GM20431 (cell line): ENCODE results near the gene CAMTA1.

Source experiments
- in situ Hi-C: fragments of 300-500 bp; cut with MseI, MboI; formaldehyde crosslinking; loops from one replicate; pipeline ENCODE4 v1.15.0; 2020; ENCODE audit warnings: low sequenced_read_pairs; ENCODE audit not compliant: unreplicated experiment

Gene CAMTA1

GRCh38 chr1:7225711-7226505, 440.7 kb downstream of the CAMTA1 start:
- in situ Hi-C loops, result no loop called here

GRCh38 chr1:7227654-7228053, 442.4 kb downstream of the CAMTA1 start:
- in situ Hi-C loops, result no loop called here

- in situ Hi-C loops, result no loop called here
Observed at GRCh38 chr1:7228252-7228961, 443.2 kb downstream of the CAMTA1 start.

DNA sequence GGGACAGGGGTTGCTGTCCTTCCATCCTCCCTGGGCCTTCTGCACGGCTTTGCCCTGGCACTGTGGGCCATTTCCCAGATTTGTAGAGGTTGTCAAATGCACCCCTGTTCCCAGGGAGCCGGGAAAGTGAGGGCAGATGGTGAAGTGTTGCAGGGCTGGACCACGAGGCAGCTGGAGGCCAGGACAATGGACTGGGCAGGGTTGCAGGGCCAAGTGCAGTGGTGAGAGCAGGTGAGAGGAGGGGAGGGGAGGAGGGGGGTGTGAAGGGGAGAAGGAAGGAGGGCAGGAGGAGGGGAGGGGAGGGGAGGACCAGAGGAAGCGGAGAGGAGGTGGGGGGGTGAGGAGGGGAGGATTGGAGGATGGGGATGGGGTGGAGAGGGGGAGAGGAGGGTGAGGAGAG, 443.9 kb downstream of the CAMTA1 start:
- in situ Hi-C loops, result no loop called here

- in situ Hi-C loops, result no loop called here
Observed at GRCh38 chr1:7229696-7230631, 444.7 kb downstream of the CAMTA1 start.

GRCh38 chr1:7232441-7233236, 447.4 kb downstream of the CAMTA1 start:
- in situ Hi-C loops, result no loop called here

GRCh38 chr1:7233237-7233540, 447.9 kb downstream of the CAMTA1 start:
- in situ Hi-C loops, result no loop called here

DNA sequence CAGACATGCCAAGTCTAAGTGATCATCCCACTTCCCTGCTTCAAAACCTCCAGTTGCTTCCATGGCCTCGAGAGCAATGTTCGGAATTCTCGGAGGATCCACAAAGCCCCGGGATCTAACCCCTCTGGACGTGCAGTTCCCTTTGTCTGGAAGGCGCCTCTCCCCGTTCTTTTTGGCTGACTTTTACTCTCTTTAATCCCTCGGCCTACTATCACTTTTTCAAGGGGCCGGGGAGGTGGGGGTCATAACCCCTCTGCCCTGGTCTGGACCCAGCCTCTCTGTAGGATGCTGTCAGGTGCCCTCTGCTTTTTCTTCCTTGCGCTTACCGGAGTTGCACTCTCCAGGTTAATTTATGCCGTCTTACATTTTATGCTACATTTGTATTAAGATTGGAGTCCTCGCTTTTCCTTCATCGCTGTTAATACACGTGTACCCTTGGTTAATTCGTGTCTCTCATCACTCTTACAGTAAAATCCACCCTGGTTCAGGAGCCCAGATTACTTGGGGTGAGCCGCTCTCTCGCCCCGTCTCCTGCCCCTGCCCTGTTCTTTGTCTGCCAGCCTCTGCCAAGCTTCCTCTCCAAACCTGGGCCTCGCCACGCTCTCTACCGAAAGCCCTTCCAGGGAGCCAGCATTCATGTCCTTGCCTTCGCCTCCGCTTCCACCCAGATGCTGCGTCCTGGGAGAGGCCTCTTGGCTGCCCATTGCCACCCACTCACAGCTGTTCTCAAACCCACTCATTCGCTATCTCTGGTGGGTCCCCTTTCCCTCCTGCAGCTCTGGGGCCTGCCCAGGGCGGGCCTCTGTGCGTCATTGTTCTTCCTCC, 448.6 kb downstream of the CAMTA1 start:
- in situ Hi-C loops, result no loop called here

- in situ Hi-C loops, result no loop called here
Observed at GRCh38 chr1:7234471-7234755, 449.2 kb downstream of the CAMTA1 start.

- in situ Hi-C loops, result no loop called here
Observed at GRCh38 chr1:7235871-7236517, 450.7 kb downstream of the CAMTA1 start.

DNA sequence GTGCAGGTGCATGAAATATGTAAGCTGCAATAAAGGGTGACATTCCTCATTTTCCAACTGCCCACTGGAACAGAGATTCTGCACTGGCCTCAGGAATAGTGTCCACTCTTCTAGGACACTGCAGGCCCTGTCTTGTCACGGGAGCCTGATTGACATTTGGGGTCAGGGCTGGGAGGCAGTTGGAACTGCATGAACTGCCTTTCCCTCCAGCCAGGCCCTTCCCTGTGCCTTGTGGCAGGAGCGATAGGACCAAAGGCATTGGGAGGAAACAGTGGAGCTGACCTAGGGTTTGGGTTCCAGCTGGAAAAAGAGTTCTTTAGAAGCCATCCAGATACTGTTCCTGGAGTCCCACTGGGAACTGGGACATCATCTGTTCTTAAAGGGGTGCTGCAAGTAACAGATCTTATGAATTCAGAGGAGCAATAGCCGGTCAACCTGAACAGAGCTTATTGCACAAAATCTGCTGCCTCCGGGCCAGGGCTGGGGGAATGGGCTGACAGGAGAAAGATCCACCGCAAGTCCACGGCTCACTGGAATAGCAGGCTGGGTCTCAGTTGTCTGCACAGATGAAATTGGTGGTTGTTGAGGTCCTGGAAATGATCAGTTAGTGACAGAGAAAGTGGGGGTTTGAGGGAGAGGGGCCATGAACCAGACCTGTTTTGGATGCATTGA, 451.7 kb downstream of the CAMTA1 start:
- in situ Hi-C loops, result no loop called here

DNA sequence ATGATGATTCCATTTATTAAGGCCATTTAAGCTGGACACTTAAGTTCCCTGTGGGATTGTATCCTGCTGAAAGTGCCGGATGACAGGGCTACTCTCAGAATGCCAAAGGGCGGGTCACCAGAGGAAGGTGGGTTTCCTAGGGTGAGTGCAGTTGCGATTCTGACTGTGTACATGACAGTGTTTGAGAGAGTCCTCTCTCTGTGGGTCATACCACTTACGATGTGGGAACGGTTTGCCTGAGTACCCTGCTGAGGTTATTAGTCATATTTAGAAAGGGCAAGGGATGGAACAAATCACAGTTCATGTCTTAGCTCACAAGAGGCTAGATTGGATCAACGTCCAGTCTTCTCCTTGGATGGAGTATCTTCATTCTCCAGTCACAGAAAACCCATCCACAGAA, 461.9 kb downstream of the CAMTA1 start:
- in situ Hi-C loops, result no loop called here

- in situ Hi-C loops, result no loop called here
Observed at GRCh38 chr1:7247791-7248548, 462.7 kb downstream of the CAMTA1 start.

- in situ Hi-C loops, result no loop called here
Observed at GRCh38 chr1:7248549-7249199, 463.4 kb downstream of the CAMTA1 start.

DNA sequence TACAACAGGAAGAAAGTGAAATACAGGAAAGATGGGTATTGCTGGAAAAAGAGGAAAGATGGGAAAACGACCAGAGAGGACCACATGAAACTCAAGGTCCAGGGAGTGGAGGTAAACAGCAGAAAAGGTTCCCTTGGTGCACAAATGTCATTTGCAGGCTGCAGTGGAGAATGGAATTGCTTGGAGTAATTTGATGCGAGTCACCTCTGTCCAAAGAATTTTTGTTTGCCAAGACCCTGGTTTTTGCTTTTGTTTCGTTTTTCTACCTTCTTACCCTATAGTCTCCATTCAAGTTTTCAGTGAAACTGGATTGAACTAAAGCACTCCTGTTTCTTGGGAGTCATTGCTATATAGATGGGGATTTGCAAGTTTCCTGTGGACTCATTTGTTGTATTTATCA, 464.3 kb downstream of the CAMTA1 start:
- in situ Hi-C loops, result no loop called here

DNA sequence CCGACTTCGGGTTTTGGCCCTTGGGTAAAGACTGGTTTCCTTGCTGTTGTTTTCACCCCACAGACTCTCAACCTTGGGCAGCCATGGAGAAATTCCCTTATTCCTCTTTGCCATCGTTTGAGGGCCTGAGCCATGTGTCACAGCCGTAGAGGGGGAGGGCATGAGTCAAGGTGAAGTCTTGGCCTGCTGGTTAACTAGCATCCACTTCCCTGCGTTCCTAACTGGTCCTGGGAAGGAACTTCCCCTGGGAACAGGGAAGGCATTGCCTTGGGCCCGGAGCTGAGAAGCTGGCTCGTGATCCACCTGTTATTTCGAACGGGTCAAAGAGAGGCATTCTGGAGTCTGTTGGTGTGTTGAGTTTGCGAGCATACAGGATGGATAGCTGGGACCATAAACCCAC, 464.9 kb downstream of the CAMTA1 start:
- in situ Hi-C loops, result no loop called here
